ENCODE data around the gene PROC. TPM values are rescaled to one million over a fixed set of nuclear protein-coding genes. Genes with fewer than 3 reads are reported as not detected.
"Not testable (repeated sequence)": the region's sequence is repeated elsewhere in the genome, so short reads cannot be mapped to it uniquely, and the experiment has no call there.

Gene PROC
- total RNA-seq, 1 donor from 2014 or later, result 0.25 TPM

DNA sequence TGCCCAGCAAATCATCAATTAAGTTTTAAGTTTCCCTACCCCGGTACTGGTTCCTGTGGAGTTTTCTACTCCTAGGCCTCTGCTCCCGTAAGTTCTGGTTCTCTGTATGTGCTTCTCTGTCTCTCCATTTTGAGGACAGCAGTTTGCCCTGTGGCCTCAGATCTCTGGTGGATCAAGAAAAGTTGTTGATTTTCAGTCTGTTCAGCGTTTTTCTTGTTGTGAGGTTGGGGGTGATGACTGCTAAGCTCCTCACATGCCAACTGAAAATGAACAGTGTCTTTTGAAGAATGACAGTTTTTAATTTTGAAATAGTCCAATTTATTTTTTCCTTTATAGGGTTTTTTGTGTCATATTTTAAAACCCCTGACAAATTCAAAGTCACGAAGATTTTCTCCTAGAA is 31.7 kb downstream of the PROC start:
- Mint-ChIP-seq H3K9me3 (peaks cover 4% of the 10 kb centered on the region), H3K27me3 (ENCODE audit: low read depth) (peaks cover 1% of the 10 kb centered on the region), H3K4me3 (no peak overlapping the region), H3K27ac (no peak overlapping the region), H3K4me1 (no peaks in the 10 kb centered on the region), H3K36me3 (peaks cover 3% of the 10 kb centered on the region)
- TF ChIP-seq, protein P1, sequence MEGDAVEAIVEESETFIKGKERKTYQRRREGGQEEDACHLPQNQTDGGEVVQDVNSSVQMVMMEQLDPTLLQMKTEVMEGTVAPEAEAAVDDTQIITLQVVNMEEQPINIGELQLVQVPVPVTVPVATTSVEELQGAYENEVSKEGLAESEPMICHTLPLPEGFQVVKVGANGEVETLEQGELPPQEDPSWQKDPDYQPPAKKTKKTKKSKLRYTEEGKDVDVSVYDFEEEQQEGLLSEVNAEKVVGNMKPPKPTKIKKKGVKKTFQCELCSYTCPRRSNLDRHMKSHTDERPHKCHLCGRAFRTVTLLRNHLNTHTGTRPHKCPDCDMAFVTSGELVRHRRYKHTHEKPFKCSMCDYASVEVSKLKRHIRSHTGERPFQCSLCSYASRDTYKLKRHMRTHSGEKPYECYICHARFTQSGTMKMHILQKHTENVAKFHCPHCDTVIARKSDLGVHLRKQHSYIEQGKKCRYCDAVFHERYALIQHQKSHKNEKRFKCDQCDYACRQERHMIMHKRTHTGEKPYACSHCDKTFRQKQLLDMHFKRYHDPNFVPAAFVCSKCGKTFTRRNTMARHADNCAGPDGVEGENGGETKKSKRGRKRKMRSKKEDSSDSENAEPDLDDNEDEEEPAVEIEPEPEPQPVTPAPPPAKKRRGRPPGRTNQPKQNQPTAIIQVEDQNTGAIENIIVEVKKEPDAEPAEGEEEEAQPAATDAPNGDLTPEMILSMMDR (IDR thresholded peaks at IDR 0.05; ENCODE audit: unreplicated experiment), result no peak
- no peak for DNase-seq (ENCODE audit: low spot score in 2 of 2, unreplicated experiment in 2 of 2)

DNA sequence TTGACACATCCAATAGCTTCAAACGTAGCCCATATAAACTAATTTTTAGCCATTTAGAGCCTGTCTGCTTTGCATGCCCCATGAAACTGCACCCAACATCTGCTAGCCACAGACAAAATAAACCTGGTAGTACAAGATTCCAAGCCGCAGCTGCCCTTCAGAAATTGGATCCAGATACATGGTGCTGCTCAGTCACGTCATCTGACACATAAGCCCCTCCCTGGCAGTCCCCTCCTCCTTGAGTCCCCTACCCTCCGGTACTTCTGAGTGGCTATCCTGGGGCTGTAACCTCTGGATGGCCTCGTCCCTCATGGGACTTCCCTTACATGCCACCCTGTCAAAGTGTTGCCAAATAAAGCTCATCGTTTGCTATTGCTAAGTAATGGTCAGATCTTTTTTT is 33.8 kb downstream of the PROC start:
- no peak for DNase-seq (ENCODE audit: low spot score in 2 of 2, unreplicated experiment in 2 of 2)
- no peak overlapping the region for H3K27ac Mint-ChIP-seq
- H3K27me3 Mint-ChIP-seq (ENCODE audit: low read depth), result no peaks in the 10 kb centered on the region
- TF ChIP-seq, protein P1 (IDR thresholded peaks at IDR 0.05; ENCODE audit: unreplicated experiment), result no peak
- peaks cover 1% of the 10 kb centered on the region for H3K36me3 Mint-ChIP-seq
- H3K9me3 Mint-ChIP-seq, result no peaks in the 10 kb centered on the region
- no peak overlapping the region for H3K4me3 Mint-ChIP-seq
- H3K4me1 Mint-ChIP-seq, result no peaks in the 10 kb centered on the region

DNA sequence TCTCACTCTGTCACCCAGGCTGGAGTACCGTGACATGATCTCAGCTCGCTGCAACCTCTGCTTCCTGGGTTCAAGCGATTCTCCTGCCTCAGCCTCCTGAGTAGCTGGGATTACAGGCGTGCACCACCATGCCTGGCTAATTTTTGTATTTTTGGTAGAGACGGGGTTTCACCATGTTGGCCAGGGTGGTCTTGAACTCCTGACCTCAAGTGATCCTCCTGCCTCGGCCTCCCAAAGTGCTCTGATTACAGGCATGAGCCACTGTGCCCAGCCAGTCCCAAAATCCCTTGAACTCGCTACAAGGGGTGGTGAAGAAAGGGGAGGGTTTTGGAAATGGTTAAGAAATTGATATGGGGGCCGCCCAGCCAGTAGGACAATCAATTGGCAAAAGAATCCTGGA is 34.2 kb downstream of the PROC start:
- H3K4me3 Mint-ChIP-seq; H3K27me3 Mint-ChIP-seq (ENCODE audit: low read depth); H3K9me3 Mint-ChIP-seq; H3K27ac Mint-ChIP-seq; DNase-seq (ENCODE audit: low spot score in 2 of 2, unreplicated experiment in 2 of 2); H3K36me3 Mint-ChIP-seq; H3K4me1 Mint-ChIP-seq: not testable (repeated sequence)

DNA sequence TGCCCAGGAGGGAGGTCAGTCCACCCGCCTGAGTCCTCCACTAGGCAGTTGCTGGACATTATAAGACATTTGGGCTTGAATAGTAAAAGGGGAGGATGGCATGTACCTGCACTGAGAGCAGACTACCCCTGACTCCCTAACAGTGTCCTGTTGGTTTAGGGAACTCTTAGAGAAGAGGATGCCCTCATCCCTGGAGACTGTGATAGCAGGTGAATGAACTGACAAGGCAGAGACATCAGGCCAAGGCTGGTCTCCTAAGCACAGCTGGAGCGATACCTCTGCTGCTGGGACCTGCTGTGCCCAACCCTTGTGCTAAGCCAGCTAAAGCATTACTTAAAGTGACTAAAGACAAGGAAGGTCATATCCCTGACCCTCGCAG is 34.8 kb downstream of the PROC start:
- no peaks in the 10 kb centered on the region for H3K9me3 Mint-ChIP-seq
- no peaks in the 10 kb centered on the region for H3K4me1 Mint-ChIP-seq

DNA sequence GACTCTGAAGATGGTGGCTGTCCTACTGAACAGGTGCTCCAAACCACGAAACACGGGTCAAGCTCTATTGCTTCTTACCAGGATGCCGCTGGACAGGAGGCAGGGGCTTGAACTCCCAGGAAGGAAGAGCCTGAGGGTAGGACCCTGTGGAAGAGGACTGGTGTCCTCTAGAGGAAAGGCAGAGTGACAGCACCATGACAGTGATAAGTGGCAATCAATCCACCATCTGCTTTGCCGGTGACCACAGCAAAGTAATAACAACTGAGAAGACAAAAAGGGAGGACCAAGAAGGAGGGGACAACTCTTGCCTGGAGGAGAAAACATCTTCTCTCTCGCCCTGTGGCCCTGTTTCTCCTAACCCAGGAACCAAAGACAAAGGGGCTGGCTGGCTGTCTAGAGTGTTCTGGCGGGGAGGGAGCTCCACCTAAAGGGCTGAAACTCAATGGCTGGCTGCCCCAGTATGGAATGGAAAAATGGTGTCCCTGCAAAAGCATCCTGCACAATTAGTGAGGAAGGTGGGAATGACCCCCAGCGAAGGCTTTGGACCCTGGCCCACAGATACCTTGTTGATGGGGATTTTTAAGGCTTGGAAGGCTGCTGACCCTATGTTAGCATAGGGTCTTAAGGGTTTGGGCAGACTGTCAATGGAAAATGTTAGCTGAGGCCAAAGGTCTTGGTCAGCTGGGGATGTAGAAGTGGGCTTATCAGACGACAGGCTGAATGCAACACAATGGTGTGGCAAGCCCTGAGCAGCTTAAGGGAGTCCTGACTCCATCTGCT is 35.4 kb downstream of the PROC start:
- Mint-ChIP-seq H3K4me1 (no peaks in the 10 kb centered on the region), H3K27ac (no peak overlapping the region), H3K27me3 (ENCODE audit: low read depth) (no peaks in the 10 kb centered on the region), H3K36me3 (peaks cover 1% of the 10 kb centered on the region), H3K4me3 (no peak overlapping the region), H3K9me3 (no peaks in the 10 kb centered on the region)
- TF ChIP-seq, protein P1 (IDR thresholded peaks at IDR 0.05; ENCODE audit: unreplicated experiment), result no peak
- DNase-seq (ENCODE audit: low spot score in 2 of 2, unreplicated experiment in 2 of 2), result no peak

More for the DNA sequence above, 34.8 kb downstream of the PROC start:
- no peak for DNase-seq (ENCODE audit: low spot score in 2 of 2, unreplicated experiment in 2 of 2)
- TF ChIP-seq, protein P1 (IDR thresholded peaks at IDR 0.05; ENCODE audit: unreplicated experiment), result no peak
- H3K27me3 Mint-ChIP-seq (ENCODE audit: low read depth), result no peaks in the 10 kb centered on the region
- H3K4me3 Mint-ChIP-seq, result no peak overlapping the region
- peaks cover 1% of the 10 kb centered on the region for H3K36me3 Mint-ChIP-seq
- H3K27ac Mint-ChIP-seq, result no peak overlapping the region

DNA sequence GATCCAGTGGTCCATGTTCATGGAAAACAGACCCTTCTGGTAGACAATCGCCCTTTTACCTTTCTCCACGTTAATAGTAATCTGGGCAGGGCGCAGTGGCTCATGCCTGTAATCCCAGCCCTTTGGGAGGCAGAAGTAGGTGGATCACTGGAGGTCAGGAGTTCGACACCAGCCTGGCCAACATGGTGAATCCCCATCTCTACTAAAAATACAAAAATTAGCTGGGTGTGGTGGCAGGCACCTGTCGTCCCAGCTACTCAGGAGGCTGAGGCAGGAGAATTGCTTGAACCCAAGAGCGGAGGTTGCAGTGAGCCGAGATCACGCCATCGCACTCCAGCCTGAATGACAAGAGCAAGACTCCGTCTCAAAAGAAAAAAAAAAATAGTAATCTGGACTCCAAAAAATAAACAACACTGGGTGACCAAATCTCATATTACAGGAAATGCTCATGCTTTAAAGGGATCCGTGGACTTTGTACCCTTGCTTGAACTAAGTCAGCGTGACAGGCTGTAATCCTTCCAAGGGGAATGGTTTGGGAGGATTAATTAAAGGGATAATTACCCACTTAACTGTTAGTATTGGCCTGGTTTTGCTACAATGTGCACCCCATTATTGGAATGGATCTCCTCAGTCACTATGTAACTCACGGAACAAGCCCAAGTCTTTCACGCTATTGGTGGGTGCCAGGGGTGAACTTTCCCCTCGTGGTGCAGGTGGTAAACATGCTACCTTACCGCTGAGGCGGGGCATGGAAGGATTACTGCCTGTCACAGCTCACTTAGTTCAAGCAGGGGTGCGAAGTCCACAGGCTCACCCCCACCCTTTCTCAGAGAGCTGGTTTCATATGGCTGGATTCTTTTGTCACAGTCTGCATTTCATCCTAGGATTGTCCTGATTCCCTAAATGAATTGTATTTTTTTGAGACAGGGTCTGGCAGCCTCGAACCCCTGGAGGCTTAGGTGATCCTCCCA is 36.7 kb downstream of the PROC start:
- Mint-ChIP-seq H3K27ac (no peak overlapping the region), H3K4me1 (no peaks in the 10 kb centered on the region), H3K9me3 (no peaks in the 10 kb centered on the region), H3K36me3 (peaks cover 1% of the 10 kb centered on the region), H3K27me3 (ENCODE audit: low read depth) (no peaks in the 10 kb centered on the region), H3K4me3 (no peak overlapping the region)
- TF ChIP-seq, protein P1 (IDR thresholded peaks at IDR 0.05; ENCODE audit: unreplicated experiment), result no peak
- no peak for DNase-seq (ENCODE audit: low spot score in 2 of 2, unreplicated experiment in 2 of 2)

All from mesothelial cell of epicardium (in vitro differentiated cells).